HepG2 (cell line): ENCODE data around the gene PODXL. TPM values are rescaled to one million over a fixed set of nuclear protein-coding genes. Genes with fewer than 3 reads are reported as not detected.

ENCODE experiments used
- CCDC6 ChIP-seq: sonication (generic); formaldehyde crosslinking; IDR thresholded peaks from 2 replicates; pipeline ENCODE4 v1.8.1; 2022; ENCODE audit warnings: mild to moderate bottlenecking, missing genetic modification reagents, moderate library complexity
- EHMT2 ChIP-seq: fragments of 200-600 bp; sonication (generic); IDR thresholded peaks from 2 replicates; pipeline ENCODE4 v1.7.0; 2017; ENCODE audit warnings: antibody characterized with exemption, low read depth, low read length, borderline replicate concordance
- KDM5A ChIP-seq: fragments of 200-600 bp; sonication (generic); IDR thresholded peaks from 2 replicates; pipeline ENCODE4 v1.7.0; 2018; ENCODE audit warnings: antibody characterized with exemption, mild to moderate bottlenecking, low read length, borderline replicate concordance
- NFAT5 ChIP-seq: sonication (generic); formaldehyde crosslinking; IDR thresholded peaks from 2 replicates; pipeline ENCODE4 v1.4.0; 2020; ENCODE audit warnings: missing genetic modification reagents
- NFIC ChIP-seq: IDR thresholded peaks from 2 replicates; pipeline ENCODE4 v1.6.1; 2012; ENCODE audit warnings: mild to moderate bottlenecking, low read length, inconsistent platforms
- NR2F6 ChIP-seq, 2 experiments: IDR thresholded peaks; 2 replicates each; pipeline ENCODE4 v1.6.1; 2016; ENCODE audit warnings: antibody characterized with exemption in 1 of 2, mild to moderate bottlenecking in 1 of 2
- PHF8 ChIP-seq: sonication (generic); formaldehyde crosslinking; IDR thresholded peaks from 2 replicates; pipeline ENCODE4 v1.5.0; 2020; ENCODE audit warnings: missing genetic modification reagents
- PLRG1 ChIP-seq: fragments of 450-650 bp; conservative IDR thresholded peaks from 2 replicates; pipeline ENCODE4 v1.6.1; 2016
- POLR2G ChIP-seq: fragments of 200-400 bp; formaldehyde crosslinking; IDR thresholded peaks from 2 replicates; pipeline ENCODE4 v1.6.1; 2018; ENCODE audit warnings: mild to moderate bottlenecking, low read depth, low read length, moderate library complexity
- RCOR2 ChIP-seq: IDR thresholded peaks from 2 replicates; pipeline ENCODE4 v1.6.1; 2016; ENCODE audit warnings: missing biosample characterization, missing genetic modification reagents
- RFXAP ChIP-seq: sonication (generic); formaldehyde crosslinking; IDR thresholded peaks from 2 replicates; pipeline ENCODE4 v1.4.0; 2020; ENCODE audit warnings: missing genetic modification reagents, borderline replicate concordance
- RXRB ChIP-seq: IDR thresholded peaks from 2 replicates; pipeline ENCODE4 v1.6.1; 2016; ENCODE audit warnings: borderline replicate concordance, missing genetic modification reagents, missing compliant biosample characterization
- TSC22D2 ChIP-seq: sonication (generic); formaldehyde crosslinking; IDR thresholded peaks from 2 replicates; pipeline ENCODE4 v1.5.1; 2020; ENCODE audit warnings: missing genetic modification reagents, mild to moderate bottlenecking, borderline replicate concordance
- ZBTB7B ChIP-seq: sonication (generic); formaldehyde crosslinking; IDR thresholded peaks from 2 replicates; pipeline ENCODE4 v1.4.0; 2020; ENCODE audit warnings: missing genetic modification reagents
- ZMYM3 ChIP-seq: sonication (generic); formaldehyde crosslinking; IDR thresholded peaks from 2 replicates; pipeline ENCODE4 v1.5.1; 2020; ENCODE audit warnings: mild to moderate bottlenecking, missing genetic modification reagents
- ZNF24 ChIP-seq: fragments of 450-650 bp; IDR thresholded peaks from 2 replicates; pipeline ENCODE4 v1.6.1; 2017; ENCODE audit warnings: antibody characterized with exemption, mild to moderate bottlenecking
- ZNF280B ChIP-seq: sonication (generic); formaldehyde crosslinking; IDR thresholded peaks from 2 replicates; pipeline ENCODE4 v1.5.0; 2020; ENCODE audit warnings: missing genetic modification reagents, mild to moderate bottlenecking, borderline replicate concordance
- ZNF335 ChIP-seq: sonication (generic); formaldehyde crosslinking; IDR thresholded peaks from 2 replicates; pipeline ENCODE4 v1.4.0; 2020; ENCODE audit warnings: missing genetic modification reagents
- ZNF510 ChIP-seq: sonication (generic); formaldehyde crosslinking; IDR thresholded peaks from 2 replicates; pipeline ENCODE4 v1.4.0; 2020; ENCODE audit warnings: low read depth, mild to moderate bottlenecking, missing genetic modification reagents
- ZNF552 ChIP-seq: sonication (generic); formaldehyde crosslinking; IDR thresholded peaks from 2 replicates; pipeline ENCODE4 v1.9.0; 2022; ENCODE audit warnings: missing genetic modification reagents, mild to moderate bottlenecking, borderline replicate concordance
- ZNF644 ChIP-seq: IDR thresholded peaks from 2 replicates; pipeline ENCODE4 v1.6.1; 2016; ENCODE audit warnings: low read depth
- ZNF761 ChIP-seq: sonication (generic); formaldehyde crosslinking; conservative IDR thresholded peaks from 2 replicates; pipeline ENCODE4 v1.4.0; 2020; ENCODE audit warnings: mild to moderate bottlenecking, missing genetic modification reagents
- ZNF781 ChIP-seq: sonication (generic); formaldehyde crosslinking; IDR thresholded peaks from 2 replicates; pipeline ENCODE4 v1.5.1; 2020; ENCODE audit warnings: borderline replicate concordance, mild to moderate bottlenecking, missing genetic modification reagents; ENCODE audit errors: not compliant biosample characterization
- ZSCAN29 ChIP-seq: sonication (generic); formaldehyde crosslinking; conservative IDR thresholded peaks from 2 replicates; pipeline ENCODE4 v1.4.0; 2020; ENCODE audit warnings: mild to moderate bottlenecking, missing genetic modification reagents
- polyA plus RNA-seq, 8 experiments: library from polyadenylated mRNA; depleted of rRNA in 3 of 8; stranded (reverse) in 7 of 8; unstranded in 1 of 8; fragments of >200 nt; fragmentation: Illumina TruSeq in 4 of 8; extraction: Trizol in 4 of 8; gene quantifications; 2 replicates each; pipeline versions ENCODE4 v1.2.1 to v1.2.3, GENCODE V29; 2011 to 2016; ENCODE audit warnings: low read depth in 4 of 8, missing spikeins in 1 of 8, mixed read lengths in 1 of 8; ENCODE audit not compliant: insufficient read depth in 1 of 8
- total RNA-seq, 5 experiments: library from RNA; depleted of rRNA; stranded (reverse); fragments of >200 nt; fragmentation: Illumina TruSeq; extraction: Trizol; gene quantifications; 2 replicates each; pipeline ENCODE4 v1.2.3, GENCODE V29; 2016; ENCODE audit warnings: low read depth in 1 of 5

The PODXL gene
- total and polyA plus RNA-seq, 2 of the 13 experiments (the other 11 are each of a cell fraction or from before 2014, with no cell fraction given): 0.22 to 0.54 TPM

GRCh38 chr7:131556053-131556908 is at the start of gene PODXL (continued):
- no peak for TF ChIP-seq ZNF280B (CRISPR knock-in tag)
- no peak for TF ChIP-seq NR2F6 (IDR thresholded peaks at IDR 0.05)
- TF ChIP-seq NR2F6 (CRISPR knock-in tag; IDR thresholded peaks at IDR 0.05): no peak
- no peak for TF ChIP-seq ZNF781
- no peak for TF ChIP-seq EHMT2
- TF ChIP-seq TSC22D2: no peak
- TF ChIP-seq NFAT5 (CRISPR knock-in tag): no peak
- TF ChIP-seq ZNF552: no peak
- no peak for TF ChIP-seq ZNF644 (CRISPR knock-in tag)
- TF ChIP-seq RFXAP (CRISPR knock-in tag): no peak
- no peak for TF ChIP-seq ZNF761
- no peak for TF ChIP-seq ZNF510 (CRISPR knock-in tag)
- no peak for TF ChIP-seq ZBTB7B (CRISPR knock-in tag)
- no peak for TF ChIP-seq PLRG1
- no peak for TF ChIP-seq RCOR2 (CRISPR knock-in tag)
- no peak for TF ChIP-seq POLR2G
- TF ChIP-seq PHF8: no peak
- no peak for TF ChIP-seq KDM5A
- no peak for TF ChIP-seq CCDC6
- TF ChIP-seq ZSCAN29 (CRISPR knock-in tag): no peak
- no peak for TF ChIP-seq NFIC
- TF ChIP-seq ZNF24: no peak
- no peak for TF ChIP-seq ZMYM3 (CRISPR knock-in tag)
- no peak for TF ChIP-seq ZNF335 (CRISPR knock-in tag)
- no peak for TF ChIP-seq RXRB (CRISPR knock-in tag)
